K562 (cell line): ENCODE results near the gene TRIM33. TPM values are rescaled to one million over a fixed set of nuclear protein-coding genes. Genes with fewer than 3 reads are reported as not detected.

Source experiments
- BRF1 ChIP-seq: IDR thresholded peaks from 3 replicates; pipeline ENCODE4 v1.6.1; 2011; ENCODE audit warnings: borderline replicate concordance, mild to moderate bottlenecking; ENCODE audit not compliant: insufficient read length; ENCODE audit errors: extremely low read depth
- HDAC1 ChIP-seq, 2 experiments: fragments of 450-650 bp; IDR thresholded peaks; 2 replicates each; pipeline ENCODE4 v1.6.1; 2016 to 2017; ENCODE audit warnings: inconsistent platforms in 1 of 2, mild to moderate bottlenecking in 1 of 2, moderate library complexity in 1 of 2
- HDAC6 ChIP-seq: IDR thresholded peaks from 2 replicates; pipeline ENCODE4 v1.6.1; 2012; ENCODE audit warnings: low read depth, mild to moderate bottlenecking, control low read depth, inconsistent platforms, low read length, moderate library complexity
- JUNB ChIP-seq: fragments of 450-650 bp; formaldehyde crosslinking; conservative IDR thresholded peaks from 2 replicates; pipeline ENCODE4 v1.4.0; 2020; ENCODE audit warnings: mild to moderate bottlenecking
- REST ChIP-seq, 2 experiments: fragments of 450-650 bp; formaldehyde crosslinking in 1 of 2; IDR thresholded peaks; 2 replicates each; pipeline versions ENCODE4 v1.4.0 to v1.6.1; 2014 to 2020; ENCODE audit warnings: mild to moderate bottlenecking in 2 of 2, borderline replicate concordance in 1 of 2, low read depth in 1 of 2
- ZNF407 ChIP-seq: fragments of 450-650 bp; IDR thresholded peaks from 2 replicates; pipeline ENCODE4 v1.6.1; 2016; ENCODE audit warnings: low read depth
- polyA plus RNA-seq, 8 experiments: library from polyadenylated mRNA; depleted of rRNA in 4 of 8; stranded (reverse) in 5 of 8; unstranded in 3 of 8; fragments of >200 nt; fragmentation: Nextera tagmentation in 2 of 8; fragmentation: Illumina TruSeq in 1 of 8; extraction: Ambion mirVana in 2 of 8; extraction: Trizol in 1 of 8; gene quantifications; 2 replicates each; pipeline versions ENCODE4 v1.2.1 to v1.2.3, GENCODE V29; 2011 to 2014; ENCODE audit warnings: inconsistent platforms in 1 of 8, missing spikeins in 1 of 8
- total RNA-seq, 7 experiments: library from RNA; depleted of rRNA in 6 of 7; stranded (reverse); fragments of >200 nt in 6 of 7; fragmentation: Illumina TruSeq in 2 of 7; extraction: Trizol in 2 of 7; gene quantifications; 2 replicates each; pipeline versions ENCODE4 v1.2.1 to v1.2.3, GENCODE V29; 2011 to 2021; ENCODE audit warnings: low replicate concordance in 1 of 7

TRIM33 gene
- total and polyA plus RNA-seq, 9 of the 15 experiments (the other 6 are each of a cell fraction or from before 2014, with no cell fraction given) = 9.3 to 58.4 (median 40.2) TPM

- TF ChIP-seq ZNF407 (no peak), HDAC1 (IDR thresholded peaks at IDR 0.05) (peak in 1 of 2 experiments; percentile 46; a peak in 1 of 4 replicates), BRF1 (no peak), JUNB (no peak), REST (IDR thresholded peaks at IDR 0.05; ENCODE audit: borderline replicate concordance) (no peak), REST (CRISPR knock-in tag; IDR thresholded peaks at IDR 0.05; ENCODE audit: low read depth) (no peak), HDAC6 (no peak)
Observed at GRCh38 chr1:114397601-114398000, 113.4 kb downstream of the TRIM33 start (continued).
